Calu3 (cell line): Measurements from ENCODE around the gene ADD2. TPM values are rescaled to one million over a fixed set of nuclear protein-coding genes. Genes with fewer than 3 reads are reported as not detected.

Experiments
- BruUV-seq: library from RNA; stranded (reverse); fragments of 400-500 nt; replicated peaks from 2 replicates; lab custom pipeline; 2021; lab: Mats Ljungman, UMichigan
- CTCF ChIA-PET: fragments of 300-600 bp; sonication (Branson Sonifier 250); formaldehyde crosslinking; loops from one replicate; lab custom pipeline; 2022; ENCODE audit warnings: antibody characterized with exemption; lab: Charles Lee
- DNase-seq: peaks from one replicate; pipeline ENCODE4 v3.0.0; 2022
- H3K27ac Mint-ChIP-seq: one replicate; pipeline ENCODE4 v1.8.0; 2022; ENCODE audit warnings: mixed read lengths; ENCODE audit not compliant: unreplicated experiment
- H3K27me3 Mint-ChIP-seq: one replicate; pipeline ENCODE4 v1.8.0; 2022; ENCODE audit warnings: mixed read lengths; ENCODE audit not compliant: unreplicated experiment
- H3K36me3 Mint-ChIP-seq: one replicate; pipeline ENCODE4 v1.8.0; 2022; ENCODE audit warnings: mild to moderate bottlenecking, moderate library complexity, mixed read lengths; ENCODE audit not compliant: insufficient read depth, unreplicated experiment
- H3K4me1 Mint-ChIP-seq: one replicate; pipeline ENCODE4 v1.8.0; 2022; ENCODE audit warnings: mild to moderate bottlenecking, low read depth, mixed read lengths; ENCODE audit not compliant: unreplicated experiment
- H3K4me3 Mint-ChIP-seq: one replicate; pipeline ENCODE4 v1.8.0; 2022; ENCODE audit warnings: mild to moderate bottlenecking, low read depth, moderate library complexity, mixed read lengths; ENCODE audit not compliant: unreplicated experiment
- H3K9me3 Mint-ChIP-seq: one replicate; pipeline ENCODE4 v1.8.0; 2022; ENCODE audit warnings: low read depth, mixed read lengths; ENCODE audit not compliant: unreplicated experiment
- CTCF ChIP-seq: fragments of 200-600 bp; IDR thresholded peaks from one replicate; pipeline ENCODE4 v1.8.0; 2022; ENCODE audit warnings: antibody characterized with exemption; ENCODE audit not compliant: unreplicated experiment
- intact Hi-C: fragments of 100-400 bp; cut with micrococcal nuclease; formaldehyde crosslinking; loops from one replicate; pipeline ENCODE4 v1.10.0; 2022; ENCODE audit not compliant: unreplicated experiment
- total RNA-seq: library from RNA; stranded (reverse); gene quantifications from 2 replicates; pipeline ENCODE4 v1.2.3, GENCODE V29; 2022

Gene ADD2
- total RNA-seq, 1 experiment from 2014 or later: 0.14 TPM

GRCh38 chr2:70716951-70717350 lies 51.0 kb downstream of the ADD2 start:
- CTCF ChIA-PET: no interaction called here
- BruUV-seq: no TSS peak
- TF ChIP-seq CTCF: no peak
- Mint-ChIP-seq H3K36me3 (no peaks in the 10 kb centered on the region), H3K27me3 (peaks cover 76% of the 10 kb centered on the region), H3K27ac (no peak overlapping the region), H3K4me1 (no peaks in the 10 kb centered on the region), H3K4me3 (no peak overlapping the region), H3K9me3 (no peaks in the 10 kb centered on the region)
- DNase-seq: no peak
- intact Hi-C loops: no loop called here

GRCh38 chr2:70716131-70716743 lies 51.8 kb downstream of the ADD2 start:
- Mint-ChIP-seq H3K9me3 (no peaks in the 10 kb centered on the region), H3K27ac (no peak overlapping the region), H3K27me3 (peaks cover 74% of the 10 kb centered on the region), H3K4me1 (no peaks in the 10 kb centered on the region), H3K4me3 (no peak overlapping the region), H3K36me3 (no peaks in the 10 kb centered on the region)
- intact Hi-C loops: no loop called here
- DNase-seq: no peak
- CTCF ChIA-PET: no interaction called here
- no peak for TF ChIP-seq CTCF
- no TSS peak for BruUV-seq

GRCh38 chr2:70715071-70715985 lies 52.7 kb downstream of the ADD2 start:
- Mint-ChIP-seq H3K27ac (no peak overlapping the region), H3K4me3 (no peak overlapping the region), H3K9me3 (no peaks in the 10 kb centered on the region), H3K4me1 (no peaks in the 10 kb centered on the region), H3K27me3 (peaks cover 74% of the 10 kb centered on the region), H3K36me3 (no peaks in the 10 kb centered on the region)
- no peak for TF ChIP-seq CTCF
- CTCF ChIA-PET: no interaction called here
- no peak for DNase-seq
- no TSS peak for BruUV-seq
- intact Hi-C loops: no loop called here

- H3K9me3 Mint-ChIP-seq: no peaks in the 10 kb centered on the region
- CTCF ChIA-PET: no interaction called here
- no peaks in the 10 kb centered on the region for H3K4me1 Mint-ChIP-seq
- intact Hi-C loops: no loop called here
- no peak for DNase-seq
- no TSS peak for BruUV-seq
- no peak overlapping the region for H3K4me3 Mint-ChIP-seq
- no peak for TF ChIP-seq CTCF
- H3K36me3 Mint-ChIP-seq: no peaks in the 10 kb centered on the region
- peaks cover 74% of the 10 kb centered on the region for H3K27me3 Mint-ChIP-seq
- H3K27ac Mint-ChIP-seq: no peak overlapping the region
Measured at GRCh38 chr2:70714141-70714905, 53.7 kb downstream of the ADD2 start.
